HG03432 (cell line): ENCODE measurements around the gene HPS3.
A peak's percentile ranks its signal among the peaks of the same experiment; 100 is the strongest.
"Not testable (repeated sequence)": the region's sequence is repeated elsewhere in the genome, so short reads cannot be mapped to it uniquely, and the experiment has no call there.

Experiments
- ATAC-seq: cut with Tn5 transposase; IDR thresholded peaks from one replicate; pipeline ENCODE4 v1.9.1; 2021; ENCODE audit warnings: mild to moderate bottlenecking, moderate library complexity; ENCODE audit not compliant: unreplicated experiment

HPS3 gene

GRCh38 chr3:149181182-149181581, 51.7 kb downstream of the HPS3 start:
- no peak for ATAC-seq

GRCh38 chr3:149186219-149186618, 56.8 kb downstream of the HPS3 start:
- ATAC-seq, result no peak

DNA sequence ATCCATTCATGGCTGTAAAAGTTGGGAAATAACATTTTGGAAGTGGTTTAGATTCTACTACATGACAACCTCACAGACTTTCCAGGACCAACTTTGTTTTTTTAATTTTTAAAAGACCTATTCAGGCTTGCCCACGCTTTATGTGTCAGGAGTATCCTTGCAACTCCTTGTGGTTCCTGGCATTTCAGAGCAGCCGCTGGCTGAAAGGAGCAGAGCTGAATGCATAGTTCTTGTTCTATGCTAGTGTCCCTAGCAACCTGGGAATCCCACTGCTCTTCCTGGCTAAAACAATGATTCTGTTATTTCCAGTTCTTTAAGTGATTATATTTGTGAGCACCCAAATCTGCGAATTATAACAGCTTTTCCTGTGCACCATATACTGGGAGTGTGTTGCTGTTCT, 57.3 kb downstream of the HPS3 start:
- no peak for ATAC-seq

DNA sequence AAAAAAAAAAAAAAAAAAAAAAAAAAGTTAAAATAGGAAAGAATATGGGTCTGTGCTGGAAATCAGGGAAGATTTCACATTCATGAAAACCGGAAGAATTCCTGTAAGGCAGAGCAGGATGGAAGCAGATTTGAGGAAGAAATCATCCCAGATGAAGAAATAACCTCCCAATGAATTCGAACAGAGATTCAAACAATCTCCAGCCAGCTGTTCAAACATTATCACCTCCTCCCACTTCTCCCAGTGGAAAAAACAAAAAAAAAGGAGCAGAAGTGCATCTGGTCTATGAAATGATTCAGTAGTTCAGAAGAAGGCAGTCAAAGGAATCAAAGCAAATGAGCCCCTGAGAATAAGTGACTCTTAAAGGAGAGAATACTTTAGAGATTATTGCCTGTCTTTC, 59.1 kb downstream of the HPS3 start:
- no peak for ATAC-seq

DNA sequence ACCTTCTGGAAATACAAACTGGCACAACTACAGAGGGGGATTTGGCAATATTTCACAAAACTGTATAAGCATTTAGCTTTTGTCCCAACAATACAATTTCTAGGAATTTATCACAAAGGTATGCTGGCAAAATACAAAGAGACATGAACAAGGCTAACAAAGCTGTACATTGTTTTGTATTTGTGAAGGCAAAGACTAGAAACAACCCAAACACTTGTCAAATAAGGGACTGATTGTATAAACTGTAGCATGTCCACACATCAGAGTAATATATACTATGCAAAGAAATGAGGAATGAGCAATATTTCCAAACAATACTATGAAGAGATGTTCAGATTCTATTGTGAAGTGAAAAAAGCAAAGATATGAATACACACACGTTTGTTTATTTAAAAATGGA, 65.8 kb downstream of the HPS3 start:
- ATAC-seq, result no peak

- not testable (repeated sequence) for ATAC-seq
Measured at GRCh38 chr3:149196805-149197592, 67.6 kb downstream of the HPS3 start.

- no peak for ATAC-seq
Measured at GRCh38 chr3:149197669-149198068, 68.2 kb downstream of the HPS3 start.

GRCh38 chr3:149198611-149199010, 69.2 kb downstream of the HPS3 start:
- ATAC-seq, result no peak

DNA sequence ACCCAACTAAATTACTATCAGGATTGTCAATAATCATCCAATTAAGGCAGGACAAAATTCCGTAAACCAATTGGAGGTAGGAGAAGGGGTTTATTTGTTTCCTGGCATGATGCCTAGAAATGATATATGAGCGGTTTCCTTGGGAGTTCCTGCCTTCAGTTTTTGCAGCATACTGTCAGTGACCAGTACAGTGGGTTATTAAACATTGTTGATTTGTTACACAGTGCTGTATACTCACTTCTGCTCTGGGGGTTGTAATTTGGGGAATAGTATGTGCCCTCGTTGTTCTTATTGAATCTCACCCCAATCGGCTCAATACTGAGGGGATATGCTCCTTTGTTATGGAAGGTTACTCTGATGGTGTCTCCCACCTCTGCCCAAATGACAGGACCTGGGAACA, 70.0 kb downstream of the HPS3 start:
- ATAC-seq, result no peak

GRCh38 chr3:149203758-149204157, 74.3 kb downstream of the HPS3 start:
- peak; percentile 100 for ATAC-seq

DNA sequence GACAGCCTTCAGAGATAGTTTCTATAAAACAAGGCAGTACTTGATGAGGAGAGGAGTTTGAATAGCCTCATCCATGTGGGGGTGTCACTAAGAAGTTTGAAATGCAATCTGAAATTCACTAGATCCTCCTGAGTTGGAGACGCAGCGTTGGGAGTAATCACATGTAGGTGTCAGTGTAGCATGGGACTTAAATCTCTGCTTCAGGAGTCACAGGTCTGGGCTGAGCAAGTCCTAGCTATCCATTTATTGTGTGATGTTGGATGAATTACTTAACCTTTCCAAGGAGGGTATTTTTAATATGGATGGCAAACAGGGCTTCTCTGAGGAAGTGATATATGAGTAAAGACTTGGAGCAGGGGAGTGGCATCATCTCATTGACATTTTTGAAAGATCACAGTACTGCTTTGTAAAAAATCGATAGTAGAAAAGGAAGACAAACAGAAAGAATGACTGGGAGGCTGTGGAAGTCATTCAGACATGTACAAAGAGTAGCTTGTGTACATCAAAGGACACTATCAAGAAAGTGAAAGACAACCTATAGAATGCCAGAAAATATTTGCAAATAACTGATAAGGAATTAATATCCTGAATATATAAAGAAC, 75.1 kb downstream of the HPS3 start:
- no peak for ATAC-seq

DNA sequence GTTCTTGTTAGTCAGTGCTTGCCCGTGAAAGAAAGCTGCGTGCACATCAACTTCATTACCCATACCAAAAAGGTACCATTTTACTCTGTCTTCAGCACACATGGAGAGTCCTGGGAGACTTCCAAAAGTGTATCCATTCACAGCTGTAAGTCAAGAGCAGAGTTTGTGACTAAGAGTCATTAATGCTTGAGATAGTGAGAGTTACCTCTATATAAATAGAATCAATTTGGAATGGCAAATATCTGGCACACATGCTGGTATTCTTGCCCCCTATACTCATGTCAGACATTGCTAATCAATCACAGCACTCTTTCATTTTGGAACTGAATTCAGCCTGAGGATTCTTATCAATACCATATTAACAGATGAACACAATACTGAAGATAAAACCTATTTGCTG, 78.0 kb downstream of the HPS3 start:
- no peak for ATAC-seq

- no peak for ATAC-seq
Measured at GRCh38 chr3:149209431-149209830, 80.0 kb downstream of the HPS3 start.

DNA sequence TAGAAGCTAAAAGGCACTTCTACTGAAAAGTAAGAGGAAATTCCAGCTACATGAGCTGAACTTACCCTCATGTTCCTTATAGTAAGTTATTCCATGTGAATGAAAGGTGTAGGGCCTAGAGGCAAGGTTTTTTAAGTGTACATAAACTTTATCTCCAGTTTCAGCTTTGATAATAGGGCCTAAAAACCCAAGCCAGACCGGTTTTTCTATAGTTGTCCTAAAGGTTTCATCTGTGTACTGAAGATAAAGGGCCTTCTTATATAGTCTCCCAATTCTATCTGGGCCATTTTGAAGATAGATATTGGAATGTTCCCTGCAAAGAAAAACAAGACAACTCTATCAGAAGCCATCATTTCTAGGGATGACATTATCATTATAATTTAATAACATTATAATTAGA, 82.9 kb downstream of the HPS3 start:
- ATAC-seq, result no peak

DNA sequence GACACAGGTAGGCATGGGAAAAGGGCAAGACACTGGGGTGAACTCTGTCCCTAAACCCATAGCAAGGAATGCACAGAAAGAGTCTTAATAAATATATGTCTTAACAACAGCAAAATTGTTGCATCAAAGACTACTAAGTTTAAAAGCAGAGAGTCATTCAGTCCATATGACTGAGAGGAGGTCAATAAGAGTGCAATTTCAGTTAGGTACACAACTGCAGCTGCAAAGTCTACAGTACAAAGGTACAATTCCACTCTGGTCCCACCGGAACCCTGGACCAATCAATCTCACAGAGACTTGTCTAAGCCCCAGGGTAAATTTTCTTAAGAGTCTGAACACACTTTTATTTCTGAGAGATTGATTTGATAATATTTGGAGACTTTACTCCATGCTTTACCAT, 85.3 kb downstream of the HPS3 start:
- no peak for ATAC-seq

- ATAC-seq, result no peak
Measured at GRCh38 chr3:149215515-149215914, 86.1 kb downstream of the HPS3 start.

- ATAC-seq, result no peak
Measured at GRCh38 chr3:149216193-149216869, 86.9 kb downstream of the HPS3 start.

DNA sequence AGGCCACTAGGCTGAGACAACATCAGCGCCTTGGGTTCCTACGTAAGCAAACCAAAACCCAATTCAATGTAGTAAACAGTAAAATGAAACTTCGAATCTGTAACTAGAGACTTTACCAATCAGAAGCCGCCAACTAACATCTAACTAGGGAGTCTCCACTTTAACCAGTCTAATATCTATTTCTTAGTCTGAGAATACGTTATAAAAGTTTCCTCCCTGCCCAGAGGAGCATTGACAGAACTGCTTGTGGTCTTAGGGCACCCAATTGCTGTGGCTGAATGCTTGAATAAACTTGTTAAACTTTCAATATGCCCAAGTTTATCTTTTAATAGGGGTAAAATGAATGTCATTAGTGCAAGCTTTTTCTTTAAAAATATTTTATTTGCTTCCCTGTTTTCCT, 87.9 kb downstream of the HPS3 start:
- ATAC-seq, result no peak

GRCh38 chr3:149219380-149220121, 90.1 kb downstream of the HPS3 start:
- ATAC-seq, result not testable (repeated sequence)

DNA sequence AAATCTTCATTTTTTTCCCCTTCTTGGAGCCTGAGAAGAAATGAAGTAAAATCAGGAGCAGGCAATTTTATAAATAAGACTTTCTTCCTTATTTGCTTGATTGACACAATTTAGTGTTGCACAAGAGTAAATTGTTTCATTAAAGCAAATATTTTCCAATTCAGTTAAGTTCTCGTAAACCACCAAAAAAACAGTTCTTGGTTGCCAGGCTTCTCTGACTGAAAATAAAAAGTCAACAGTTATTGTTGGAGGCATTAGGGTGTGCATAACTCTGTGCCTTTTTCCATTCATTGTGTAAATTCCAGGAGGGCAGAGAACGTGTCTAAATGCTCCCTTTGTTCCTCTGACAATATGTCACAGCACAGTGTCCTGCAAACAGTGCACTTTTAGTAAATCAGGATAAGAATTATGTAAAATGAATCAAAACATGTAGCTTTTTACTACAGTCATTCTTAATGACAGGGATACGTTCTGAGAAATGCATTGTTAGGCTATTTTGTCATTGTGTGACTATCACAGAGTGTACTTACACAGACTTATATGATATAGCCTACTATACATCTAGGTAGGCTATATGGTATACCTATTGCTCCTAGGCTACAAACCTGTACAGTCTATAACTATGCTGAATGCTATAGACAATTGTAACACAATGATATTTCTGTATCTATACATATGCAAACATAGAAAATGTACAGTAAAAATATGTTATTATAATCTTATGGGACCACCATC, 92.5 kb downstream of the HPS3 start, which contains the start of gene CP:
TSS of gene CP (minus strand) at position 47 of the 735 bp plus-strand sequence. CDS start at position 10, 37 bp downstream.
- no peak for ATAC-seq
